GM18873 (cell line): ENCODE data around the gene SPEG.
"Not testable (repeated sequence)": the region's sequence is repeated elsewhere in the genome, so short reads cannot be mapped to it uniquely, and the experiment has no call there.

Source experiments
- ATAC-seq: cut with Tn5 transposase; IDR thresholded peaks from one replicate; pipeline ENCODE4 v1.9.1; 2021; ENCODE audit warnings: mild to moderate bottlenecking, moderate library complexity, moderate number of reproducible peaks; ENCODE audit not compliant: unreplicated experiment, low FRiP score

Gene SPEG

GRCh38 chr2:219434718-219435525 lies at the start of gene SPEG:
Gene SPEG, plus strand, starts transcription at chr2:219434843. Its CDS starts 135 bp downstream, at chr2:219434978.
- no peak for ATAC-seq

GRCh38 chr2:219384859-219385258 lies 49.8 kb upstream of the SPEG start:
- no peak for ATAC-seq

GRCh38 chr2:219385958-219386520 lies 48.6 kb upstream of the SPEG start:
- no peak for ATAC-seq

GRCh38 chr2:219386532-219387280 lies 47.9 kb upstream of the SPEG start:
- ATAC-seq: no peak

GRCh38 chr2:219387306-219388120 lies 47.1 kb upstream of the SPEG start, which contains the start of gene DNPEP:
Gene DNPEP, minus strand, starts transcription at chr2:219387912. Its CDS starts 118 bp downstream, at chr2:219387794.
- peak; percentile 49 for ATAC-seq

GRCh38 chr2:219388121-219388906 lies 46.3 kb upstream of the SPEG start:
- ATAC-seq: peak; percentile 72

- no peak for ATAC-seq
These were observed 45.8 kb upstream of the SPEG start for GRCh38 chr2:219388907-219389156.

GRCh38 chr2:219392754-219393153 lies 41.9 kb upstream of the SPEG start:
- no peak for ATAC-seq

GRCh38 chr2:219395056-219395455 lies 39.6 kb upstream of the SPEG start:
- not testable (repeated sequence) for ATAC-seq

- ATAC-seq: no peak
These were observed 39.0 kb upstream of the SPEG start for GRCh38 chr2:219395609-219396008.

- no peak for ATAC-seq
These were observed 37.7 kb upstream of the SPEG start for GRCh38 chr2:219396863-219397457.

GRCh38 chr2:219398721-219399363 lies 35.8 kb upstream of the SPEG start:
- no peak for ATAC-seq

- ATAC-seq: no peak
These were observed 34.7 kb upstream of the SPEG start for GRCh38 chr2:219399716-219400478.

GRCh38 chr2:219400562-219400961 lies 34.1 kb upstream of the SPEG start:
- no peak for ATAC-seq

- no peak for ATAC-seq
These were observed 33.0 kb upstream of the SPEG start for GRCh38 chr2:219401606-219402005.

GRCh38 chr2:219402665-219403515 lies 31.8 kb upstream of the SPEG start:
- no peak for ATAC-seq

- ATAC-seq: no peak
These were observed 30.8 kb upstream of the SPEG start for GRCh38 chr2:219403861-219404260.
